HG03066 (cell line): ENCODE measurements around the gene PLA2G4B.

Experiments used
- ATAC-seq: cut with Tn5 transposase; IDR thresholded peaks from one replicate; pipeline ENCODE4 v1.9.1; 2021; ENCODE audit warnings: low read depth; ENCODE audit not compliant: unreplicated experiment

PLA2G4B gene

DNA sequence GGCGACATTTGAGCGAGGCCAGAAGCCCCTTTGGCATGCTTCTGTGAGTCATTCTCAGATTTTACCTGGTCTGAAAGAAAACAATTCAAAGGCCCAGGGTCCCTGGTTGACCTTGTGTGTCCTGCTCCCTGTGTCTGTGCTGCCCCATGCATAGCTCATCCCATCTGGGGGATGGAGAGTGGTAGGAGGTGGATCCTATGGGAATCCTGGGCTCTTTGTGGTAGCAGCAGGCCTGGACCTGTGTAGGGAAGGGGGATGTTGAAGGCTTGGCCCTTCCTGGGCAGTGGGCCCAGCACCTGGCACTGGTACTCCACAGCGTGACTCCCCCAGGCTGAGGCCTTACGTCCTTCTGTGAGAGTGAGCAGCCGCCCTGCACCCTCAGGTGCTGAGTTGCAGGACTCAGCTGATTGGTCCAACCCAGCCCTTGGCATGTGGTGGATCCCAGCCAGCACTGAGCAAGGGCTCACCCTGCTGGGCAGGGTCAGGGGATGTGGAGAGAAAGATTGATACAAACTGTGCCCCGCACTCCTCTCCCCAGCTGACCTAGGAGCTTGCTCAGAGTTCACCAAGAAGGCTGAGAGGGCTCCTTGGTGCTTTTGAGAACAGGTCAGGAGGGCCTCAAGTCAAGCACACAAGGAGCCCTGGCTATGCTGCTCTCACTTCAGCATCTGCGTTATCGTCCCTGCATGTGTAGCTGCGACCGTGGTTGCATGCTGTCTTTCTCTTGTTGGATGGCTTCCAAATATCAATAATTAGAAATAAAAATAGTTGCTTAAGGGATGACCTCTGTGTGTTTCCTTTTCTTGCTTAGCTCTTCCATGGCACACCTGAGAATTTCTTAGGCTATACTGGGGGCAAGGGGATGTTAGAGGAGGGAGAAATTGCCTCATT is 32.1 kb upstream of the PLA2G4B start:
- no peak for ATAC-seq

GRCh38 chr15:41809121-41809520 is 29.5 kb upstream of the PLA2G4B start:
- ATAC-seq, result no peak

- no peak for ATAC-seq
Observed at GRCh38 chr15:41809526-41810220, 29.0 kb upstream of the PLA2G4B start.

GRCh38 chr15:41810651-41811431 is 27.8 kb upstream of the PLA2G4B start:
- no peak for ATAC-seq

DNA sequence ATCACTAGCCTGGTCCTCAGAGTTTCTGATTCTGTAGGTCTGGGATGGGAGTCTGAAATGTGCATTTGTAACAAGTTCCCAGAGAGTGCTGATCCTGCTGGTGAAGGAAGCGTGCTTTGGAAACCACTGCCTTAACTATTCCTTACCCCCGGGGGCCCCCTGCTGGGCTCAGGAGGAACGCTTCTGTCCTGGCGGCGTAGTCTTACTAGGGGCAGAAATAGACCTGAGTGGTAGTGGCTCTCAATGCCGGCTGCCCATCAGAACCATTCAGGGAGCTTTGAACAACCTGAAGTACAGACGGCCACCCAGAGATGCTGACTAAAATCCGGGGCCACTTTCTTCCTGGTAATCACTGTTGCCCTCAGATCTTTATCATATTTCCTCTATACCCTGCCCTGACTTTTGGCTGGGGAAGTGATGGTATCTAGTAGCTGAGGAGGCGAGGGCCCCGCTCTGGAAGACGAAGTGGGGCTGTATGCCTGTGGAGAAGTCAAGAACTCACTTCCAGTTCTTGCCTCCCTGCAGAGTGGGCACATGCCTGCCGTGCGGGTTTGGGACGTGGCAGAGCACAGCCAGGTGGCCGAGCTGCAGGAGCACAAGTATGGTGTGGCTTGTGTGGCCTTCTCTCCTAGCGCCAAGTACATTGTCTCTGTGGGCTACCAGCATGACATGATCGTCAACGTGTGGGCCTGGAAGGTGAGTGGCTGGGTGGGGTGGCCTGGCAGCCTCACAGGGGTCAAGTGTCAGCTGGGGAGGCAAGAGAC is 27.0 kb upstream of the PLA2G4B start:
- ATAC-seq, result peak; percentile 60

DNA sequence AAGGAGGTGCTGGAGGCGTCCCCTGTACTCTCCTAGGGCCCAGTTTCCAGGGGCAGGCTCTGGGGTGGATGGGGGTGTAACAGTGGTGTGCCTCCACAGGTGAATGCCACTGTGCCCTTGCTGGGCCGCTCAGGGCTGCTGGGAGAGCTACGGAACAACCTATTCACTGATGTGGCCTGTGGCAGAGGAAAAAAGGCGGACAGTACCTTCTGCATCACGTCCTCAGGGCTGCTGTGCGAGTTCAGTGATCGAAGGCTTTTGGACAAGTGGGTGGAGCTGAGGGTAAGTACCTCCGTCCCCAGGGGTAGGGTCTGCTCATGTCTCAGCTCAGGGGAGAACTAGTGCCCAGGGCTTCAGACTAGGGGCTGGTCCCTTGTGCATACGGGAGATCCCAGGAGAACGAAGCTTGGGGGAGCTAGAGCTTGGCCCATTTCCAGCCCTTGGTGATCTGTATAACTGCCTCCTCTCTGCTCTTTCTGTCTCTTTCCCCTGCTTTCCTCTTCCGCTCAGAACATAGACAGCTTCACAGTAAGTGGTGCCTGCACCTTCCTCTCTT is 25.7 kb upstream of the PLA2G4B start:
- ATAC-seq, result no peak

DNA sequence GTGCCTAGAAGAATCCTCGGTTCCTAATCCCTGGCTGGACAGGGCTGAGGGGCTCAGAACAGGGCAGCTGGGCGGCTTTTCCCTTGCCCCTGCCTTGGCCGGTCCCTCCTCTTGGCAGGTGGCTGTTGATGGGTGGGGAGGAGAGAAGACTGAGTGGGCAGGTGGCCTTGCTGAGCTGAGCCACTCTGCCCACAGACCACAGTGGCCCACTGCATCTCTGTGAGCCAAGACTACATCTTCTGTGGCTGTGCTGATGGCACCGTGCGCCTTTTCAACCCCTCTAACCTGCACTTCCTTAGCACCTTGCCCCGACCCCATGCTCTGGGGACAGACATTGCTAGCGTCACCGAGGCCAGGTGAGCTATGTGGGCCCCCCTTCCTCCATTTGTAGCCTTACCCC is 25.2 kb upstream of the PLA2G4B start:
- ATAC-seq, result no peak

- ATAC-seq, result no peak
Observed at GRCh38 chr15:41814534-41814933, 24.1 kb upstream of the PLA2G4B start.

DNA sequence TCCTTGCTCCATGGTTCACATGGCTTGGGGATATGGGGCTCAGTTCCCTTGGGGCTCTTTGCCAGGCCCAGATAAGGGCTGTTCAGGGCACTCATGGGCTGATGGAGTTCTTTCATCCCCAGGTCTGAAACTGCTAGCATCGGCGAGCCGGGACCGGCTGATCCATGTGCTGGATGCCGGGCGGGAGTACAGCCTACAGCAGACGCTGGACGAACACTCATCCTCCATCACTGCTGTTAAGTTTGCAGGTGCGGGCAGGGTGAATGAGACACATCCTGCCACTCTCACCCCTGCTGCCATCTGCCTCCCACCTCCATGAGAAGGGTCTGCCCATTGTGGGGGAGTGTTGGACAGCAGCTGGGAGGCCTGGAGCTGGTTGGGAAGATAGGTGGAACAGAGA is 21.9 kb upstream of the PLA2G4B start:
- no peak for ATAC-seq

DNA sequence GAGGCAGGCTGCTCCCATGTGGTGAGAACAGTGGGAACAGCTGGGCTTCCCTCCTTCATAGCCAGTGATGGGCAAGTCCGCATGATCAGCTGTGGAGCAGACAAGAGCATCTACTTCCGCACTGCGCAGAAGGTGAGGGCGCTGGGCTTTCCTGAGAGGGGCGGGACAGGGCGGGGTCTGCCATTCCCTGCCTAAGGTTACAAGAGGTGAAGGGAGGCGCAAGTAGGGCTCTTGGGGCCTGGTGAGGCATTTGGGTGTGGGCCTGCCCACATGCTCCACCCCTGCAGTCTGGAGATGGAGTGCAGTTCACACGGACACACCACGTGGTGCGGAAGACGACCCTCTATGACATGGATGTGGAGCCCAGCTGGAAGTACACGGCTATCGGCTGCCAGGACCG is 21.3 kb upstream of the PLA2G4B start:
- ATAC-seq, result no peak

DNA sequence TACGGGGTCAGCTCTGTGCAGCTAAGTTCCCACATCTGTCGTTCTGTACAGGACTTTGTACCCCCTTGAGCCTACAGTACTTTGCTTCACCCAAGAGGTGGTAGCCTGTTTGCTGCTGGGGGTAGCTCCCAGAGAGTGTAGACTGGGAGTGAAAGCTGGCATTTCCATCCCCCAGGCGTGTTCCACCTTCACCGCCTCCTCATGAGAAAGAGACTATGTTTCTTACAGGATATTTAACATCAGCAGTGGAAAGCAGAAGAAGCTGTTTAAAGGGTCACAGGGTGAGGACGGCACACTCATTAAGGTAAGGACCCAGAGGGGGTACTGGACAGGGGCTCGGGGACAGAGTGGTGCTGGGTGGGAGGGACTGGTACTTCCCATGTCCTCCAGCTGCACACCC is 20.9 kb upstream of the PLA2G4B start:
- ATAC-seq, result no peak

DNA sequence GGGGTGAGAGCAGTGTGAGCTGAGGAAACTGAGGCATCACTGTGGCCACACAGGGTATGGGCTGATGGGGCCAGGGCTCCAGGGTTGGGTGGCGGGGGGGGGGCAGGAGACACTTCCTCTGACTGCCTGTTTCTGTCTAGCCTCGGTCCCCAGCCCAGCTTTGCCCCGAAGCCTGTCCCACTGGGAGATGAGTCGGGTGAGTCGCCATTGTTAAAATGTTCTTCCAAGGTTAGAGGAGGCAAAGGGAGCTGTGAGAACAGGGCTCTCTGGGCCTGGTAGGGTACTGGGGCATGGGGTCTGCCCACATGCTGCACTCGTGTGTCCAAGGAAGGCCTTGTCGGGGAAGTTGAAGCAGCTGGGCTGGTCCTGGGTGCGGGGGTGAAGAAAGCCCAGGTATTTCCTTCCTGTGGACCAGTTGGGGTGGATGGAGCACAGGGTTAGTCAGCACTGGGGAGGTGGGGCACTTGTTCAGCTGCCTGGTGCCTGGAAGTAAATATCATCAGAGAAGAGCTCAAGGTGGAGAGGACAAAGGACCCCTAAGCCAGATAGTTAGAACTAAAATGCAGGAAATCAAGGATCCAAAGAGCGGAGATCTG is 19.1 kb upstream of the PLA2G4B start:
- ATAC-seq, result no peak

- no peak for ATAC-seq
Observed at GRCh38 chr15:41820791-41821423, 17.7 kb upstream of the PLA2G4B start.

DNA sequence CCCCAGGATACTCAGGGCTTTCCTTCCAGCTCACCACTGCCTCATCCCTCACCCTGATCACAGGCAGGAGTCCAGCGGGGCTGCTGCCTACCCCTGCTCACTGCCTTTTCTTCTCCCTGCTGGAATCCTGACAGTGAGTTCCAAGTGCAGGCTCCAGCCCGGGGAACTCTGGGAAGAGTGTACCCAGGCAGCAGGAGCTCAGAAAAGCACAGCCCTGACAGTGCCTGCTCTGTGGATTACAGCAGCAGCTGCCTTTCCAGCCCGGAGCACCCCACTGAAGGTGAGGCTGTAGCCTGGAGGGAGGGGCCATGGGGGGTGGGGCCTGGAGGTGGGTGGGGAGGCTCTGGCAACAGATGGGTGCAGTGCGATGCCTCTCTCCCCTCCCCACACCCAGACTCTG is 16.8 kb upstream of the PLA2G4B start:
- no peak for ATAC-seq

DNA sequence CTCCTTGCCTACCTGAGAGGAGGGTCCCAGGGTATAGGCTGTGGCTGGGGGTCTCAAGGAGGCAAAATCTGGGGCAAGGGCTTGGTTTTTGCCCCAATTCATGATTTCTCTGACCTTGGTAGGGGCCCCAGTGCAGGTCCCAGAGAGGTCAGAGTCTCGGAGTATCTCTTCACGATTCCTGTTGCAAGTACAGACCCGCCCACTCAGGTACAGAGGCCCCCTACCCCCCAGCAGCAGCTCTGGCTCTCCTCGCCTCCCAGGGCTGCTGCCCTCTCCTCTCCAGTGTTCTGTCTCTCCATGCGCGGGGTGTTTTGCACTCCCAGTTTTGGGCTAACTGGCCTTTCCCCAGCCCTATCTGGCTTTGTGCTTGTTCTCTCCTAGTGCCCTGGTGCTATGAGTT is 16.2 kb upstream of the PLA2G4B start:
- ATAC-seq, result no peak

DNA sequence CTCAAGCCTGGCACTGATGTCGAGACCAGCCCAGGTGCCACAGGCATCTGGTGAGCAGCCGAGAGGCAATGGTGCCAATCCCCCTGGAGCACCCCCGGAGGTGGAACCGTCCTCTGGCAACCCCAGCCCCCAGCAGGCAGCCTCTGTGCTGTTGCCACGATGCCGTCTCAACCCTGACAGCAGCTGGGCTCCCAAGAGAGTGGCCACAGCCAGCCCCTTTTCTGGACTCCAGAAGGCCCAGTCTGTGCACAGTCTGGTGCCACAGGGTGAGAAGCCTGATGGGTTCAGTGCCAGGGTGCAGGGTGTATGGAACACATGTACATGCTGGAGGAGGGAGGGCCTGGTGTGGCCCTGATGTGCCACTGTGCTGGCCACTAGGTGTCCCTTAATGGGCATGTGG is 15.7 kb upstream of the PLA2G4B start:
- no peak for ATAC-seq

DNA sequence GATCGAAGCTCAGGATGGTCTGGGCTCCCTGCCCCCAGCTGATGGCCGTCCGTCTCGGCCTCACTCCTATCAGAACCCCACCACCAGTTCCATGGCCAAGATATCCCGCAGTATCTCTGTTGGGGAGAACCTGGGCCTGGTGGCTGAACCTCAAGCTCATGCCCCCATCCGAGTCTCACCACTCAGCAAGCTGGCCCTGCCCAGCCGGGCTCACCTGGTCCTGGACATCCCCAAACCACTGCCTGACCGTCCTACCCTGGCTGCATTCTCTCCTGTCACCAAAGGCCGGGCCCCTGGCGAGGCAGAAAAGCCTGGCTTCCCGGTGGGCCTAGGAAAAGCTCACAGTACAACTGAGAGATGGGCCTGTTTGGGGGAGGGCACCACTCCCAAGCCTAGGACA is 15.1 kb upstream of the PLA2G4B start:
- no peak for ATAC-seq

- ATAC-seq, result no peak
Observed at GRCh38 chr15:41824062-41824745, 14.4 kb upstream of the PLA2G4B start.

DNA sequence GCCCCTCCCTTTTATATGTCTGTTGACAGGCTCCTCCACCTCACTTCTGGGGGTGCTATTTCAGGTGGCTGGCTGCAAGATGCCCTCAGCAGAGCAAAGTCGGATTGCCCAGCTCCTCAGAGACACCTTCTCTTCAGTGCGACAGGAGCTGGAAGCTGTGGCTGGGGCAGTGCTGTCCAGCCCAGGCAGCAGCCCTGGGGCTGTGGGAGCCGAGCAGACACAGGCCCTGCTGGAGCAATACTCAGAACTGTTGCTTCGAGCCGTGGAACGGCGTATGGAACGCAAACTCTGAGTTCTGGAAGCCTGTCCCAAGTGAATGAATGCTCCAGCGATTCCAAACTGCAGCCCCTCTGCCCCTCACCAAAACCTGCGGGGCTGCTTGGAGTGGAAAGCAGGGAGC is 13.5 kb upstream of the PLA2G4B start:
- ATAC-seq, result no peak
